Activated T-cell treated with anti-CD3 and anti-CD28 coated beads for 48 hours (primary cell): ENCODE data around the gene PNPO.

Experiments
- DNase-seq: peaks from one replicate; pipeline ENCODE4 v3.0.0-alpha.2; 2020; ENCODE audit warnings: low read depth

Gene PNPO

DNA sequence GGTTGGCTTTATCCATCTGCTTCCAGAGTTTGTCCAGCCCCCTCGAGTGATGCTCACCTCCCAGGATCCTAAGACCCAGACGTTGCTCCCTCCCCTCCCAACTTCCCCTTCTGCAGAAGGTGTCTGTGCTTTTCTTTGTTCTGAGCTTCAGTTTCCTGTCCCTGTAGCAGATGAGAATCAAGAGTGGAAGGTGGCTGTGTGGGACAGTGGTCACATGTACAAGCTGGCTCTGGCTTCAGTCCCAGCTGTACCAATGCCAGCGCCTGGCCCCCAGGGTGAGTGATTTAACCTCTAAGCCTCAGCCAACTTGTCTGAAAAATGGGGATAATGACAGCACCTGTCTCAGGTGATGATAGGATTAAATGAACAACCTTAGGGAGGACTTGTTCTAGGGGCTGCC lies 8.6 kb downstream of the PNPO start:
- no peak for DNase-seq

DNA sequence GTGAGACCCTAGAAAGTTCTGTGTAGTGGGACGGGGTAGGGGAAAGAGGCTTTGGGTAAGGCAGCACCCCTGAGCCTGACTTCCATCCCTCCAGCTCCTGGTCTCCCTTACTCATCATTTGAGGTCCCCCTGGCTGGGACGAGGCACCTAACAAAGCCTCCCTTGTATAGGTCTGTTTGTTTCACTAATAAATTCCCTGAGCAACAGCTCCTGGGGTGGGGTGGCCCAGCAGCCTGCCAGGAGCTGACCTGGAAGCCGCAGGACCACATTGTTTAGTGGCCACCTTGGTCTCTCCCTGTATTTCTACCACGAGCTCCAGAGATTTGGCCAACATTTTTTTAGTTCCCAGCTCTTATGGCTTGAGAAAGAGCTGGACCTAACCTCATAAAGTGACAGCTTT lies 9.1 kb downstream of the PNPO start:
- DNase-seq: no peak

- DNase-seq: no peak
Measured at GRCh38 chr17:47952171-47953021, 11.0 kb downstream of the PNPO start.

DNA sequence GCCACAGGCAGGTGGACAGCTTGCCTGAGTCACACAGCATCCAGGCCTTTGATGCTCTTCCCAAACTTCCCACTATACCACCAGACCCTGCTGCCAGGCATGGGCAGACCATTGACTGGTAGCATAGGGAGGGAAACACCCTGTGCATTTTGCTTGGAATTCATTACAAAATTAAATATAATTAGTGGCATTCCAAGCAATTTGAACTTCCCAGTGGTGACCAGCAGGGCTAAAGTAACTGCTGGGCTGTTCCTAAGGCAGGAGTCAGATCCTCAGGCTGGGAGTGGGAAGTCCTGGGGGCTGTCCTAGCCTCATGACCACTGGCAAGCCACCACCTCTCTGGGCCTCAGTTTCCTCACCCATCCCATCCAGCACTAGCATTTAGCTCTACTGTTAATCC lies 12.5 kb downstream of the PNPO start:
- no peak for DNase-seq

GRCh38 chr17:47955497-47956461 lies 14.4 kb downstream of the PNPO start:
- no peak for DNase-seq

GRCh38 chr17:47956791-47957590 lies 15.6 kb downstream of the PNPO start:
- no peak for DNase-seq

DNA sequence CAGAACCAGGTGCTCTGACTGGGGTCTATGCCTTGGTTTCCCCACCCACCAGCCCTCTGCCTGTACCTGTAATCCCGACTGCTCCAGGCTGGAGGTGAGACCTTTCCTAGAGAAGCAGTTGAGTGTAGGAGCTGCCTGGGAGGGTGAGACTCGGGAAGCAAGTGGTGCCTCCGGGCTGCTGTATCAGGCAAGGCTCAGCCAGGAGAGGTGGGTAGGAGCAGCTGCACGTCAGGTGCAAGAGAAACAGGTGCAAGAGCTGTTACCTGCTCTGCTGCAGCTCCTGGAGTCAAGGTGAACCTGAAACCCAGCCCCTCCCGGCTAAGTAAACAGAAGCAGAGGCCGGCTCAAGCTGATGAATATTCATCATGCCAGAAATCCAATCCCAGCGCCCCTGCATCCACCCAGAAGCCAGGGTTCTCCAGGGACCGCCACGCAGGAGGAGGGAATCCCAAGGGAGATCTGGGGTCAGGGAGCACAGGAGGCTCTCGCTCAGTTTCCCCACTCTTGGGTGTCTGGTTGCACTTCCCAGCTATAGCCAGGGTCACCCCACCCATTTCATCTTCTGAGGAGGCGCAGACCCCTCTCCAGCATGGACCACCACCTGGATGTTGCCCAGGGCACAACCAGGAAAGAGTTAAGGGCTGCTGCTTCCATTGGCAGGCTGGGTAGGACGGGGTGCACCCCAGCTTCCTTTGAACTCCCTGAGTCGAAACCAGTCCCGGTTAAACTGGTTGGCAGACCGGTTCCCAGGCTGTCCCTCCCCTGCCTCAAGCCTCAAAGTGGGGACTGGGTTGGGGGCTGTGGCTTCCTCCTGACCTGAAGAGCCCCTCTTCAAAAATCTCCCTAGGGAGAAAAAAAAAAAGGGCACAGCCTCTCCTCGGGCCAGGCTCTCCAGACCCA lies 16.5 kb downstream of the PNPO start, which contains the start of gene PRR15L:
PRR15L (minus strand) TSS at position 293 of the 900 bp plus-strand sequence. CDS start 4,649 bp downstream, outside the sequence.
- DNase-seq: no peak

GRCh38 chr17:47959825-47960655 lies 18.7 kb downstream of the PNPO start:
- no peak for DNase-seq

- DNase-seq: no peak
Measured at GRCh38 chr17:47961406-47961805, 20.0 kb downstream of the PNPO start.

DNA sequence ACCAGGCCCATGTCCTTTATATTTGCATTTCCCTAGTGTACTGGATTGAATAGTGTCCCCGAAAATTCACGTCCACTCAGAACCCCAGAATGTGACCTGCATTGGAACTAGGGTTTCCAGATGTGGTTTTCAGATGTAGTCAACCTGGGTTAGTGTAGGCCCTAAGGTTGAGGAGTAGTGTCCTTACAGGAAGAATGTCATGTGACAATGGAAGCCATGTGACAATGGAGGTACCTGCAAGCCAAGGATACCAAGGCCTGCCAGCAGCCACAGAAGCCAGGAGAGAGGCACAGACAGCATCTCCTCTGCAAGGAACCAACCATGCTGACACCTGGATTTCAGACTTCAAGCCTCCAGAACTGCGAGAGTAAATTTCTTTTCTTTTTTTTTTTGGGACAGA lies 21.5 kb downstream of the PNPO start:
- DNase-seq: no peak

GRCh38 chr17:47964856-47965255 lies 23.5 kb downstream of the PNPO start:
- no peak for DNase-seq

DNA sequence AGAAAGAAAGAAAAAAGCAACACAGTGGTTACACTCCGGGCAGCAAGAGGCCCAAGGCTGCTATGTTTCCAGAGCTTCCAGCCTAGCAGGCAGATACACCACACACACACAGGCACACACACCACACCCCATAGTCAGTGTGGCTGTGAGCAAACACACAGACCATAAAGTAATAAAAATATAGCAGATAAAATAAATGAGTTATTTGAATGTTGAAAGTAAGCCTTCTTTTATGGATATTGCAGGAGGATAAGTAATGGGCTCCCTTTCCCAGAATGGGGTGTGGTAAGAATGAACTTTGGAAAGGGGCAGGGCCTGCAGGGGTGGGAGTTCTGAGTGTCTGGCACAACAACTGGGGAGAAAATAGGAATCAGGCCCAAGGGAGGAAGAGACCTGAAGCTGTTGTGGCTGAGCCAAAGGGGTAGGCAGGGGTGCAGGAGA lies 24.7 kb downstream of the PNPO start:
- DNase-seq: no peak

GRCh38 chr17:47967607-47968252 lies 26.4 kb downstream of the PNPO start:
- DNase-seq: no peak

DNA sequence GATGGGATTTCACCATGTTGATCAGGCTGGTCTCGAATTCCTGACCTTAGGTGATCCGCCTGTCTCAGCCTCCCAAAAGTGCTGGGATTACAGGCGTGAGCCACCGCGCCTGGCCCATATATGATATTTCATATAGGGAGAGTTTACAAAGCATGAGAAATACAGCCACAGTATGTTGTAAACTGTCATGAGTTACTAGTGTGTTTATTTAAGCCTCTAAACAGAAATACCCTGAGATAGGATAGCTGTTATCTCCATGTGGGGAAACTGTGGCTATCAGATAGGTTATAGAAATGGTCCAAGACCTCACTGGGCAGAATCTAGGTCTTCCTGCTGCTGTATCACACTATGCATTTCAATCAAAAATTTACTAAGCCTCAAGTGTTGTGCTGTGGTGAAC lies 27.5 kb downstream of the PNPO start:
- DNase-seq: no peak

DNA sequence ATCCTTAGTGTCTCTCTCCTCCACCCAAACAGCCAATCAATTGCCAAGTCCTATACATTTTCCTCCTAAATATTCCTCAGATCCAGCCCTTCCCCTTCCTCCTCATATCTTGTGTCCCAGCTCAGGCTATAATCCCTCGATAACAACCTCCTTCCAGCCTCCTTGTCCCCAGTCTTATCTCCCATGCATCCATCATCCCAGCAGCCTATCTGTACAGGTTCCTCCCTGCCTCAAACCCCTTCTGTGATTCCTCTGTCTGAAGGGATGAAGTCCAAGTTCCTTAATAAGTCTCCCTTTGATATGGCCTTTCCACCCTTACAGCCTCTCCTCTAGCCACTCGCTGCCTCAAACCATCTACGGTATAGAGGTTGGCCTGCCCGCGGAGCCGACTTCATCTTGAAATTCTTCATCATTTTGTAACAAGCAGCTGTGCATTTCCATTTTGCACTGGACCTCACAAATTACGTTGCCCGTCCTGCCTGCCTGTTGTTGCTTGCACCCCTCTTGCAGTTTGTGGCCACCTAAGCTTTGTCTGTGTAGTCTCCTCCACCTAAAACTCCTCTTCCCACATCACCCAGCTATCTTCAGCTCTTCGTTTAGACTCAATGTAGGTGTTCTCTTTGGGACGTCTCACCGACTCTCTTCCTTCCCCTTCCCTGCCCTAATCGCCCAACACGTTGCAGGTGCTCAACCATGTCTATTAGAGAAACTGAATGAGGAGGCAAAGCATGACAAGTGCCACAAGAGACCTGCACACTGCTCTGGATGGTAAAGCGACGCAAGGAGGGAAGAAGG lies 28.8 kb downstream of the PNPO start:
- no peak for DNase-seq

- DNase-seq: peak; percentile 100
Measured at GRCh38 chr17:47970725-47971499, 29.5 kb downstream of the PNPO start, which contains the start of gene CDK5RAP3. CDK5RAP3 (plus strand) TSS chr17:47971113; CDS start chr17:47971147, 34 bp downstream.

- no peak for DNase-seq
Measured at GRCh38 chr17:47973541-47973940, 32.2 kb downstream of the PNPO start.
